Heart left ventricle (tissue), 16 donors: ENCODE data around the gene KIF16B. TPM values are rescaled to one million over a fixed set of nuclear protein-coding genes. Genes with fewer than 3 reads are reported as not detected.

ENCODE experiments used
- ATAC-seq, 4 donors: fragments of 200-7000 bp; cut with Tn5 transposase; one replicate each; pipeline ENCODE4 v1.9.1; 2020 to 2022; ENCODE audit warnings: moderate library complexity in 4 of 4, mild to moderate bottlenecking in 3 of 4, moderate number of reproducible peaks in 1 of 4
- DNase-seq, 5 donors: peaks; one replicate each; pipeline ENCODE4 v3.0.0-alpha.2; 2020
- H3K27ac ChIP-seq, 12 donors: fragments of 200-600 bp; sonication (generic) in 4 of 12; one replicate each; pipeline versions ENCODE4 v1.5.0 to v1.8.0; 2016 to 2022; ENCODE audit warnings: mild to moderate bottlenecking in 2 of 12
- H3K27me3 ChIP-seq, 9 donors: fragments of 200-600 bp; sonication (generic) in 2 of 9; one replicate each; pipeline versions ENCODE4 v1.5.1 to v1.8.0; 2016 to 2022; ENCODE audit warnings: mild to moderate bottlenecking in 3 of 9
- H3K36me3 ChIP-seq, 9 donors: fragments of 200-600 bp; sonication (generic) in 2 of 9; one replicate each; pipeline versions ENCODE4 v1.5.0 to v1.8.0; 2018 to 2022; ENCODE audit warnings: mild to moderate bottlenecking in 2 of 9
- H3K4me1 ChIP-seq, 12 donors: fragments of 200-600 bp; sonication (generic) in 4 of 12; one replicate each; pipeline versions ENCODE4 v1.5.0 to v1.8.0; 2016 to 2022; ENCODE audit warnings: mild to moderate bottlenecking in 3 of 12
- H3K4me3 ChIP-seq, 12 donors: fragments of 200-600 bp; sonication (generic) in 4 of 12; one replicate each; pipeline versions ENCODE4 v1.5.0 to v1.8.0; 2017 to 2022; ENCODE audit warnings: mild to moderate bottlenecking in 9 of 12, moderate library complexity in 4 of 12
- H3K9me3 ChIP-seq, 12 donors: fragments of 200-600 bp; sonication (generic) in 4 of 12; one replicate each; pipeline versions ENCODE4 v1.5.0 to v1.8.0; 2016 to 2022; ENCODE audit warnings: mild to moderate bottlenecking in 1 of 12
- POLR2A ChIP-seq, 2 donors: fragments of 450-650 bp; IDR thresholded peaks; one replicate each; pipeline ENCODE4 v1.6.1; 2017; ENCODE audit warnings: antibody characterized with exemption in 2 of 2, mild to moderate bottlenecking in 2 of 2, moderate library complexity in 2 of 2
- WGBS, 4 donors: extraction: QIAGEN DNeasy Blood & Tissue Kit in 2 of 4; methylation state at CpG; one replicate each; pipeline versions ENCODE4 v1.1.5 to v1.1.7; 2013 to 2018; 5-methylcytosine and 5-hydroxymethylcytosine counted together
- intact Hi-C, 10 donors: fragments of 100-400 bp; cut with DNase I; formaldehyde crosslinking; loops; one replicate each; pipeline versions ENCODE4 v1.11.1 to v1.14.2; 2022
- polyA plus RNA-seq, 2 donors: library from polyadenylated mRNA; stranded (reverse); fragments of 200-250 nt; gene quantifications; one replicate each; pipeline ENCODE4 v1.2.3, GENCODE V29; 2013
- total RNA-seq, 9 donors: library from RNA; depleted of rRNA in 2 of 9; stranded (reverse); fragments of >200 nt in 2 of 9; fragmentation: NEBNext Ultra II Directional in 3 of 9; extraction: Animal tissue kit (Norgen Biotek cat#: 25700) in 3 of 9; gene quantifications; one replicate each; pipeline versions ENCODE4 v1.1.0 to v1.2.4, GENCODE V29; 2016 to 2023
- TF ChIP-seq, protein P1 (sequence below), 12 donors: fragments of 200-600 bp; sonication (generic) in 4 of 12; IDR thresholded peaks; one replicate each; pipeline versions ENCODE4 v1.5.0 to v1.8.0; 2018 to 2022; ENCODE audit warnings: antibody characterized with exemption in 12 of 12, mild to moderate bottlenecking in 5 of 12
- donor health status: ischemic (EF 13 %, LVEDD 7.1; RV severe dilation, severe dysfunction).
- donor health status: healthy with polysubstance abuse.
- donor health status: DM: no; HTN: yes; CAD: no.
- donor health status: DM: no; HTN: no; CAD: no.
- donor health status: ischemic (EF 25% LVEDD 6.9; RV normal size, moderate dysfunction).
- donor health status: ischemic (EF 25% LVEDD 5.7; RV mildly dilated, moderate dysfunction).
- donor health status: healthy.
- donor health status: DM: yes; HTN: yes; CAD: no.
- donor health status: ischemic (EF 35%, LVEDD 5.7; RV mildly dilated, moderate dysfunction).
- donor health status: nonischemic (EF 11% LVEDD 7.7; RV severe dilation, severe dysfunction).
- donor health status: DM: yes; HTN: yes; CAD: no.
- donor health status: PGD.
- donor health status: ischemic (EF 29% LVEDD 5.4; RV normal size, mild dysfunction).
- donor health status: nonischemic (EF 23%, LVEDD 6.1; RV moderate dilation, normal function).

KIF16B gene
- total and polyA plus RNA-seq, 11 donors: 8.8 to 31.8 (median 17.8) TPM

DNA sequence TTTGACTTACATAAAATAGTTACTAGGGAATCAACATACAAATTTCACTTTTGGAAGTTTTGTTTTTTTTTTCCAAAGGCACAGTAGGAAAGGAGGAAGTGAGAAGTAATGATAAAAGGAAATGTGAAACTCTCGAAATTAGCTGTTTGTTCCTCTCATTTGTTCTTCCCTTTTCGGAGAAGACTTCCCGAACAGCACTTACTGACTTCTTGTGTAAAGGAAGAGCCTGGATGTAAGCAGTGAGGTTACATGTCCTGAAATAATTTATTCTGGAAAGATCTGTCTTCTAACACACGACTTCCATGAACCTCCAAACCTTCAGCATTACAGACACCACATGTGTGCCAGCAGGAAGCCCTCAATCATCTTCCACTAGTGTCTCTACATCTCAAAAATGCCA lies 59.1 kb downstream of the KIF16B start:
- peak in 2 of 4 donors; percentile 51 to 79 for ATAC-seq
- Histone ChIP-seq H3K27me3 (no peaks in the 10 kb centered on the region), H3K4me1 (no peaks in the 10 kb centered on the region), H3K36me3 (peaks cover 0 to 43% (median 35%) of the 10 kb centered on the region in 9 donors), H3K27ac (peak overlapping the region in 3 of 12 donors; percentile 28 to 82 (median 58)), H3K4me3 (no peak overlapping the region), H3K9me3 (no peaks in the 10 kb centered on the region)
- intact Hi-C loops: loop anchor here in 3 of 10 donors (10.0 kb wide), 2 partner anchors 201 to 241 kb away; no protein-coding TSS in a partner anchor
- no peak for DNase-seq
- TF ChIP-seq, protein P1, sequence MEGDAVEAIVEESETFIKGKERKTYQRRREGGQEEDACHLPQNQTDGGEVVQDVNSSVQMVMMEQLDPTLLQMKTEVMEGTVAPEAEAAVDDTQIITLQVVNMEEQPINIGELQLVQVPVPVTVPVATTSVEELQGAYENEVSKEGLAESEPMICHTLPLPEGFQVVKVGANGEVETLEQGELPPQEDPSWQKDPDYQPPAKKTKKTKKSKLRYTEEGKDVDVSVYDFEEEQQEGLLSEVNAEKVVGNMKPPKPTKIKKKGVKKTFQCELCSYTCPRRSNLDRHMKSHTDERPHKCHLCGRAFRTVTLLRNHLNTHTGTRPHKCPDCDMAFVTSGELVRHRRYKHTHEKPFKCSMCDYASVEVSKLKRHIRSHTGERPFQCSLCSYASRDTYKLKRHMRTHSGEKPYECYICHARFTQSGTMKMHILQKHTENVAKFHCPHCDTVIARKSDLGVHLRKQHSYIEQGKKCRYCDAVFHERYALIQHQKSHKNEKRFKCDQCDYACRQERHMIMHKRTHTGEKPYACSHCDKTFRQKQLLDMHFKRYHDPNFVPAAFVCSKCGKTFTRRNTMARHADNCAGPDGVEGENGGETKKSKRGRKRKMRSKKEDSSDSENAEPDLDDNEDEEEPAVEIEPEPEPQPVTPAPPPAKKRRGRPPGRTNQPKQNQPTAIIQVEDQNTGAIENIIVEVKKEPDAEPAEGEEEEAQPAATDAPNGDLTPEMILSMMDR (IDR thresholded peaks at IDR 0.05): no peak
- no peak for TF ChIP-seq POLR2A (IDR thresholded peaks at IDR 0.05)
- WGBS, 4 donors: 64 to 79% (median 67%) methylated on average over 4 of the region's 4 CpGs

DNA sequence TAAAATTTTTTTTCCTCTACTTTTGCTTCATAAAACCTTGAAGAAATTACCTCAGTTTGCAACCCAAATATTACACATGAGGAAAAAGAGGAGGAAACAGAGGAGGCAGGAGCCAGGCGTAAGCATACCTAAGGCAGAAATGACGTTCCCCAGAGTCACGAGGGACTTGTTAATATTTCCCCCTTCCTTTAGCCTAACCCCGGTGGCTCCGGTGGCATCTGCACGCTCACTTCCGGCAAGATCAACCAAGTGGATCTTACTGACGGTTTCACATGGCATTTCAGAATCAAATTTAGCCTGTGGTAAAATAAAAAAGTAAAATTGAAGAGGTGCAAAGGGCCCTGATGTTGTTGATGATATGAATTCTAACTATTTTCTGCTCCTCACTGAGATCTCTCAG lies 67.4 kb downstream of the KIF16B start:
- ATAC-seq (no peak), DNase-seq (no peak)
- no peak overlapping the region for H3K4me3 ChIP-seq
- TF ChIP-seq, protein P1 (IDR thresholded peaks at IDR 0.05): no peak
- no peak for TF ChIP-seq POLR2A (IDR thresholded peaks at IDR 0.05)
- no peaks in the 10 kb centered on the region for H3K9me3 ChIP-seq
- 79 to 90% (median 81%) methylated on average over 8 of the region's 8 CpGs for WGBS, 4 donors
- H3K4me1 ChIP-seq: no peaks in the 10 kb centered on the region
- no peak overlapping the region for H3K27ac ChIP-seq
- peaks cover 0 to 86% (median 76%) of the 10 kb centered on the region in 9 donors for H3K36me3 ChIP-seq
- no peaks in the 10 kb centered on the region for H3K27me3 ChIP-seq
- intact Hi-C loops: no loop called here

DNA sequence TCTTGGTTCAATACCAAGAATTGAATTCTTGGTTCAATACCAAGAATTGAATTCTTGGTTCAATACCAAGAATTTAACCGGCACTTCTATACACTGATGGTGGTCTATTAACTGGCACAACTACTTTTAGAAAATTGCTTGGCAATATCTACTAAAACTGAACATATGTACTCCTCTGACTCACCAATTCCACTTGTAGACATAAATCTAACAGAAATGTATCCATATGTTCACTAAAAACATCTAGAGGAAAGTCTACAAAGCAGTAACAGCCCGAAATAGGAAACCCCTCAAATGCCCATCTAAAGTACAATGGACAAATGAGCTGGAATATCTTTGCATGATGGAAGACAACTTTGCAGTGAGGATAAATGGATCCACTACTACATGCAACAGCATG lies 71.9 kb downstream of the KIF16B start:
- ATAC-seq (no peak), DNase-seq (no peak)
- TF ChIP-seq, protein P1 (IDR thresholded peaks at IDR 0.05): no peak
- no peak for TF ChIP-seq POLR2A (IDR thresholded peaks at IDR 0.05)
- Histone ChIP-seq H3K27me3 (no peaks in the 10 kb centered on the region), H3K9me3 (no peaks in the 10 kb centered on the region), H3K27ac (no peak overlapping the region), H3K36me3 (peaks cover 0 to 65% (median 48%) of the 10 kb centered on the region in 9 donors), H3K4me1 (no peaks in the 10 kb centered on the region), H3K4me3 (no peak overlapping the region)
- intact Hi-C loops: no loop called here
- 53 to 79% (median 71%) methylated on average over 2 of the region's 2 CpGs for WGBS, 4 donors

DNA sequence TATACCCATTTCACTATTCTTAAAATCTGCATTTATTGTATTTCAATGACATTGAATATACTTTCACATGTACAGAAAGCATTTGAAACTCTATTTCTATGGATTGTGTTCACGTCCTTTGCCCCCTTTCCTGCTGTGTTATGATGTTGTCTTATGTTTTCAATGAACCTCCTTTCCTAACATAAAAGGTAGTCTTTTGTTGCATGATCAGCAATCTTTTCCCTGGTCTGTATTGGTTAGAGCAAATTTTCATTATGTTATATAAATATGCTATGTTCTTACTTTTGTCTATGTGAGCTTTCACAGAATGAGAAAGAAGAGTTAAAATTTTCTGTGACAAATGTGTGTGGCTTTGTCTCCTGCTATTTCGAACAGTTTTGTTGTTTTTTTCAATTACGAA lies 73.1 kb downstream of the KIF16B start:
- H3K4me1 ChIP-seq: no peaks in the 10 kb centered on the region
- no peak for DNase-seq
- no peak overlapping the region for H3K4me3 ChIP-seq
- H3K27me3 ChIP-seq: no peaks in the 10 kb centered on the region
- no peak for ATAC-seq
- peaks cover 0 to 62% (median 37%) of the 10 kb centered on the region in 9 donors for H3K36me3 ChIP-seq
- no peak overlapping the region for H3K27ac ChIP-seq
- H3K9me3 ChIP-seq: no peaks in the 10 kb centered on the region
- TF ChIP-seq POLR2A (IDR thresholded peaks at IDR 0.05): no peak
- TF ChIP-seq, protein P1 (IDR thresholded peaks at IDR 0.05): no peak
- intact Hi-C loops: no loop called here
- 89 to 94% (median 93%) methylated on average over 3 of the region's 3 CpGs for WGBS, 4 donors
